SK-N-SH (cell line): ENCODE results near the gene NT5C3A. TPM values are rescaled to one million over a fixed set of nuclear protein-coding genes. Genes with fewer than 3 reads are reported as not detected.

ENCODE experiments used
- CTCF ChIA-PET: fragments of 300-600, 350-600 bp; formaldehyde crosslinking; extraction: SDS; loops from one replicate; lab custom pipeline; 2021; lab: Yijun Ruan, JAX
- POLR2A ChIA-PET: fragments of 350-600 bp; sonication (Branson Sonifier 250); formaldehyde crosslinking; extraction: SDS; loops from one replicate; lab custom pipeline; 2020; ENCODE audit warnings: antibody characterized with exemption, inconsistent platforms; lab: Yijun Ruan, JAX
- DNase-seq: peaks from one replicate; pipeline ENCODE4 v3.0.0; 2012
- H2AFZ ChIP-seq: fragments of 200-600 bp; sonication (generic); 2 replicates; pipeline ENCODE4 v1.8.1; 2016; ENCODE audit warnings: antibody characterized with exemption, mild to moderate bottlenecking, low read depth
- H3F3A ChIP-seq: fragments of 200-600 bp; sonication (generic); replicated peaks from 2 replicates; pipeline ENCODE3; 2016; ENCODE audit warnings: antibody characterized with exemption, mild to moderate bottlenecking; ENCODE audit not compliant: insufficient read depth
- H3K27ac ChIP-seq, 2 experiments: fragments of 200-500 bp in 1 of 2; fragments of 200-600 bp in 1 of 2; sonication (Bioruptor generic) in 1 of 2; sonication (generic), shearing (Covaris generic) in 1 of 2; 2 replicates each; pipeline versions ENCODE4 v1.5.1 to v1.6.1; 2014 to 2016; ENCODE audit warnings: low read depth in 2 of 2, inconsistent platforms in 1 of 2, low read length in 1 of 2, mild to moderate bottlenecking in 1 of 2, mixed read lengths in 1 of 2
- H3K27me3 ChIP-seq: fragments of 200-600 bp; sonication (generic), shearing (Covaris generic); 2 replicates; pipeline ENCODE4 v1.6.1; 2016; ENCODE audit warnings: mixed run types; ENCODE audit not compliant: insufficient read depth
- H3K36me3 ChIP-seq, 2 experiments: fragments of 200-500 bp in 1 of 2; fragments of 200-600 bp in 1 of 2; sonication (Bioruptor generic) in 1 of 2; sonication (generic) in 1 of 2; replicated peaks in 1 of 2; 2 replicates each; pipeline versions ENCODE3 to v1.5.1; 2014 to 2016; ENCODE audit warnings: low read length in 1 of 2, mild to moderate bottlenecking in 1 of 2; ENCODE audit not compliant: insufficient read depth in 2 of 2, control insufficient read depth in 1 of 2
- H3K4me1 ChIP-seq, 2 experiments: fragments of 200-500 bp in 1 of 2; fragments of 200-600 bp in 1 of 2; sonication (Bioruptor generic) in 1 of 2; sonication (generic), shearing (Covaris generic) in 1 of 2; 2 replicates each; pipeline versions ENCODE4 v1.5.1 to v1.6.1; 2014 to 2016; ENCODE audit warnings: low read depth in 1 of 2, low read length in 1 of 2, mixed run types in 1 of 2; ENCODE audit not compliant: insufficient read depth in 2 of 2, control insufficient read depth in 1 of 2
- H3K4me2 ChIP-seq: fragments of 200-600 bp; sonication (generic), shearing (Covaris generic); 2 replicates; pipeline ENCODE4 v1.6.1; 2017; ENCODE audit warnings: mixed run types
- H3K4me3 ChIP-seq, 2 experiments: fragments of 200-500 bp in 1 of 2; fragments of 200-600 bp in 1 of 2; sonication (Bioruptor generic) in 1 of 2; sonication (generic), shearing (Covaris generic) in 1 of 2; 2 replicates each; pipeline versions ENCODE4 v1.5.1 to v1.8.1; 2014 to 2016; ENCODE audit warnings: low read depth in 2 of 2, inconsistent platforms in 1 of 2, low read length in 1 of 2, mild to moderate bottlenecking in 1 of 2, mixed read lengths in 1 of 2, moderate library complexity in 1 of 2
- H3K79me2 ChIP-seq: fragments of 200-600 bp; sonication (generic); 2 replicates; pipeline ENCODE4 v1.8.1; 2017; ENCODE audit warnings: mild to moderate bottlenecking; ENCODE audit not compliant: insufficient read depth
- H3K9ac ChIP-seq: fragments of 200-600 bp; sonication (generic); 2 replicates; pipeline ENCODE4 v1.6.1; 2017; ENCODE audit warnings: mixed run types
- H3K9me2 ChIP-seq: fragments of 200-600 bp; sonication (generic); 2 replicates; pipeline ENCODE4 v1.6.1; 2017; ENCODE audit warnings: mixed run types
- H3K9me3 ChIP-seq: fragments of 200-600 bp; sonication (generic); 2 replicates; pipeline ENCODE4 v1.6.1; 2017; ENCODE audit warnings: mixed run types, mild to moderate bottlenecking, moderate library complexity
- H4K20me1 ChIP-seq: fragments of 200-600 bp; sonication (generic); 2 replicates; pipeline ENCODE4 v1.6.1; 2017; ENCODE audit warnings: mild to moderate bottlenecking, mixed run types; ENCODE audit not compliant: insufficient read depth
- CHD2 ChIP-seq: fragments of 150-350 bp; IDR thresholded peaks from 2 replicates; pipeline ENCODE4 v1.6.1; 2018; ENCODE audit warnings: low read length; ENCODE audit not compliant: partially characterized antibody
- CTCF ChIP-seq: fragments of 200-600 bp; sonication (generic); IDR thresholded peaks from 2 replicates; pipeline ENCODE4 v1.6.1; 2017; ENCODE audit warnings: antibody characterized with exemption, mild to moderate bottlenecking, moderate library complexity
- EP300 ChIP-seq, 2 experiments: IDR thresholded peaks; 2 replicates each; pipeline versions ENCODE4 v1.4.0 to v1.6.1; 2012; ENCODE audit warnings: borderline replicate concordance in 1 of 2, low read depth in 1 of 2, low read length in 1 of 2
- GABPA ChIP-seq: IDR thresholded peaks from 2 replicates; pipeline ENCODE4 v1.4.0; 2012; ENCODE audit warnings: low read depth, mild to moderate bottlenecking
- JUND ChIP-seq: IDR thresholded peaks from 2 replicates; pipeline ENCODE4 v1.4.0; 2012
- MXI1 ChIP-seq: IDR thresholded peaks from 2 replicates; pipeline ENCODE4 v1.6.1; 2012; ENCODE audit warnings: mild to moderate bottlenecking, low read depth, low read length, improper control_type of control experiment
- REST ChIP-seq: IDR thresholded peaks from 2 replicates; pipeline ENCODE4 v1.6.1; 2012; ENCODE audit warnings: mild to moderate bottlenecking, low read depth, low read length, moderate library complexity
- RFX5 ChIP-seq: IDR thresholded peaks from 2 replicates; pipeline ENCODE4 v1.6.1; 2012; ENCODE audit warnings: mild to moderate bottlenecking, improper control_type of control experiment, low read length
- SIN3A ChIP-seq: IDR thresholded peaks from 2 replicates; pipeline ENCODE4 v1.6.1; 2012; ENCODE audit warnings: low read depth, mild to moderate bottlenecking, low read length, moderate library complexity, borderline replicate concordance
- TAF1 ChIP-seq: IDR thresholded peaks from 2 replicates; pipeline ENCODE4 v1.6.1; 2012; ENCODE audit warnings: low read depth, mild to moderate bottlenecking, low read length, moderate library complexity, borderline replicate concordance
- YY1 ChIP-seq: IDR thresholded peaks from 2 replicates; pipeline ENCODE4 v1.4.0; 2012; ENCODE audit warnings: low read depth, mild to moderate bottlenecking
- whole genome bisulfite sequencing: methylation state at CpG from one replicate; pipeline ENCODE4 v1.1.6; 2017; ENCODE audit warnings: low lambda C conversion rate; 5-methylcytosine and 5-hydroxymethylcytosine counted together
- polyA plus RNA-seq, 3 experiments: library from polyadenylated mRNA; depleted of rRNA; stranded (reverse); fragments of >200 nt; gene quantifications; 2 replicates each; pipeline ENCODE4 v1.2.3, GENCODE V29; 2012
- TF ChIP-seq, protein P1 (sequence below): IDR thresholded peaks from 2 replicates; pipeline ENCODE4 v1.4.0; 2012; ENCODE audit warnings: low read depth
- TF ChIP-seq, protein P2 (sequence below): IDR thresholded peaks from 2 replicates; pipeline ENCODE4 v1.4.0; 2012; ENCODE audit warnings: low read depth, borderline replicate concordance

NT5C3A gene
- 13.2 and 14.1 TPM in 2 replicates for polyA plus RNA-seq (2012; rRNA removed)
- 20.4 and 26.4 TPM in 2 replicates for polyA plus RNA-seq (2012; cell fraction: cytosol; rRNA removed)
- polyA plus RNA-seq (2012; cell fraction: nucleus; rRNA removed): 5.5 and 11.5 TPM in 2 replicates

GRCh38 chr7:33062023-33062781 lies at the start of gene NT5C3A:
NT5C3A (minus strand) TSS chr7:33062776; CDS start chr7:33062705, 71 bp downstream.
- WGBS: under 1% methylated on average over 36 of the region's 66 CpGs
- CTCF ChIA-PET: interaction anchor here (1.3 to 8.1 kb wide), 8 partner anchors 10 to 216 kb away, joined by 3 to 64 read pairs (median 6); partner anchors contain the start of genes FKBP9 and RP9
- peak within 1 kb of the TSS; percentile 91 to 96 for H3K27ac ChIP-seq
- peak within 1 kb of the TSS; percentile 78 for H3K9ac ChIP-seq
- H3K4me1 ChIP-seq: peaks cover 3 to 10% of the 10 kb centered on the region in 2 experiments; a peak in 2 of 4 replicates
- H3K36me3 ChIP-seq: peaks cover 2 to 4% of the 10 kb centered on the region in 2 experiments
- TF ChIP-seq SIN3A: peak; percentile 70; the same call in 1 of the 2 replicates
- TF ChIP-seq RFX5: peak; percentile 21; the same call in 1 of the 2 replicates
- TF ChIP-seq, protein P1, sequence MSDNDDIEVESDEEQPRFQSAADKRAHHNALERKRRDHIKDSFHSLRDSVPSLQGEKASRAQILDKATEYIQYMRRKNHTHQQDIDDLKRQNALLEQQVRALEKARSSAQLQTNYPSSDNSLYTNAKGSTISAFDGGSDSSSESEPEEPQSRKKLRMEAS: peak; percentile 84
- TF ChIP-seq YY1: 0 out of 2 replicates have a peak, but pooled peaks have one; percentile 42
- TF ChIP-seq GABPA: no peak
- peak; percentile 85 for TF ChIP-seq TAF1
- TF ChIP-seq, protein P2, sequence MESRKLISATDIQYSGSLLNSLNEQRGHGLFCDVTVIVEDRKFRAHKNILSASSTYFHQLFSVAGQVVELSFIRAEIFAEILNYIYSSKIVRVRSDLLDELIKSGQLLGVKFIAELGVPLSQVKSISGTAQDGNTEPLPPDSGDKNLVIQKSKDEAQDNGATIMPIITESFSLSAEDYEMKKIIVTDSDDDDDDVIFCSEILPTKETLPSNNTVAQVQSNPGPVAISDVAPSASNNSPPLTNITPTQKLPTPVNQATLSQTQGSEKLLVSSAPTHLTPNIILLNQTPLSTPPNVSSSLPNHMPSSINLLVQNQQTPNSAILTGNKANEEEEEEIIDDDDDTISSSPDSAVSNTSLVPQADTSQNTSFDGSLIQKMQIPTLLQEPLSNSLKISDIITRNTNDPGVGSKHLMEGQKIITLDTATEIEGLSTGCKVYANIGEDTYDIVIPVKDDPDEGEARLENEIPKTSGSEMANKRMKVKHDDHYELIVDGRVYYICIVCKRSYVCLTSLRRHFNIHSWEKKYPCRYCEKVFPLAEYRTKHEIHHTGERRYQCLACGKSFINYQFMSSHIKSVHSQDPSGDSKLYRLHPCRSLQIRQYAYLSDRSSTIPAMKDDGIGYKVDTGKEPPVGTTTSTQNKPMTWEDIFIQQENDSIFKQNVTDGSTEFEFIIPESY: peak; percentile 71; the same call in 1 of the 2 replicates
- TF ChIP-seq CTCF: peak; percentile 24; the same call in 1 of the 2 replicates
- TF ChIP-seq JUND: no peak
- no peak for TF ChIP-seq EP300 (IDR thresholded peaks at IDR 0.05; ENCODE audit: borderline replicate concordance in 1 of 2, low read depth in 1 of 2, low read length in 1 of 2)
- peak; percentile 2 for TF ChIP-seq CHD2
- TF ChIP-seq REST: peak; percentile 9; the same call in 1 of the 2 replicates
- peak; percentile 89; the same call in 1 of the 2 replicates for TF ChIP-seq MXI1
- TF ChIP-seq, all 33 proteins: peak for 10
- no peaks in the 10 kb centered on the region for H3K9me2 ChIP-seq
- H3K9me3 ChIP-seq: peaks cover 12% of the 10 kb centered on the region; the same call in 1 of the 2 replicates
- POLR2A ChIA-PET: interaction anchor here (0.9 to 2.2 kb wide), 8 partner anchors 9 to 572 kb away, joined by 3 to 14 read pairs (median 7); partner anchors contain the start of genes FKBP9, KBTBD2, LSM5 and RP9
- H4K20me1 ChIP-seq: peaks cover 21% of the 10 kb centered on the region
- peak within 1 kb of the TSS; percentile 78 for H3K4me2 ChIP-seq
- peaks cover 55% of the 10 kb centered on the region for H3K79me2 ChIP-seq
- peak within 1 kb of the TSS; percentile 97 for H2AFZ ChIP-seq
- peak; percentile 85 for DNase-seq
- peak within 1 kb of the TSS; percentile 81 to 85 for H3K4me3 ChIP-seq
- peaks cover 26% of the 10 kb centered on the region for H3F3A ChIP-seq
- no peaks in the 10 kb centered on the region for H3K27me3 ChIP-seq
